Lower lobe of right lung (tissue), 2 donors: ENCODE measurements around the gene DGKB. TPM values are rescaled to one million over a fixed set of nuclear protein-coding genes. Genes with fewer than 3 reads are reported as not detected.

ENCODE experiments used
- ATAC-seq, 2 donors: fragments of 200-7000 bp; cut with Tn5 transposase; one replicate each; pipeline ENCODE4 v1.9.1; 2020 to 2022; ENCODE audit warnings: mild to moderate bottlenecking in 2 of 2, moderate library complexity in 2 of 2
- DNase-seq: peaks from one replicate; pipeline ENCODE4 v3.0.0-alpha.2; 2020
- H3K27ac ChIP-seq: fragments of 200-600 bp; one replicate; pipeline ENCODE4 v1.8.0; 2022
- H3K27me3 ChIP-seq: fragments of 200-600 bp; one replicate; pipeline ENCODE4 v1.8.0; 2022; ENCODE audit warnings: low read depth
- H3K36me3 ChIP-seq: fragments of 200-600 bp; one replicate; pipeline ENCODE4 v1.8.0; 2022; ENCODE audit warnings: mild to moderate bottlenecking
- H3K4me1 ChIP-seq: fragments of 200-600 bp; one replicate; pipeline ENCODE4 v1.8.0; 2022
- H3K4me3 ChIP-seq: fragments of 200-600 bp; one replicate; pipeline ENCODE4 v1.8.0; 2022; ENCODE audit warnings: mild to moderate bottlenecking
- H3K9me3 ChIP-seq: fragments of 200-600 bp; one replicate; pipeline ENCODE4 v1.8.0; 2022
- CTCF ChIP-seq: fragments of 200-600 bp; IDR thresholded peaks from one replicate; pipeline ENCODE4 v1.8.0; 2022; ENCODE audit warnings: antibody characterized with exemption, mild to moderate bottlenecking
- intact Hi-C: fragments of 100-400 bp; cut with DNase I; formaldehyde crosslinking; loops from one replicate; pipeline ENCODE4 v1.11.0; 2022
- total RNA-seq: library from RNA; stranded (reverse); fragmentation: NEBNext Ultra II Directional; extraction: Animal tissue kit (Norgen Biotek cat#: 25700); gene quantifications from one replicate; pipeline ENCODE4 v1.2.1, GENCODE V29; 2021
- donor health status: DM: no; HTN: yes; CAD: no; lungs with severe emphysema.

Gene DGKB
- total RNA-seq, 1 donor from 2014 or later: 0.09 TPM

- H3K36me3 ChIP-seq: no peaks in the 10 kb centered on the region
- no peaks in the 10 kb centered on the region for H3K27me3 ChIP-seq
- no peak overlapping the region for H3K4me3 ChIP-seq
- no peak overlapping the region for H3K27ac ChIP-seq
- H3K4me1 ChIP-seq: no peaks in the 10 kb centered on the region
- TF ChIP-seq CTCF: no peak
- no peaks in the 10 kb centered on the region for H3K9me3 ChIP-seq
- no peak for DNase-seq
- ATAC-seq: no peak
- intact Hi-C loops: no loop called here
Measured at GRCh38 chr7:14888962-14889361, 13.6 kb downstream of the DGKB start.

GRCh38 chr7:14886533-14886932 lies 16.0 kb downstream of the DGKB start:
- no peak for TF ChIP-seq CTCF
- H3K9me3 ChIP-seq: no peaks in the 10 kb centered on the region
- ATAC-seq (no peak), DNase-seq (no peak)
- H3K27ac ChIP-seq: no peak overlapping the region
- intact Hi-C loops: no loop called here
- H3K4me3 ChIP-seq: no peak overlapping the region
- H3K36me3 ChIP-seq: no peaks in the 10 kb centered on the region
- no peaks in the 10 kb centered on the region for H3K27me3 ChIP-seq
- H3K4me1 ChIP-seq: no peaks in the 10 kb centered on the region

- intact Hi-C loops: no loop called here
- Histone ChIP-seq H3K27me3 (no peaks in the 10 kb centered on the region), H3K4me3 (no peak overlapping the region), H3K9me3 (no peaks in the 10 kb centered on the region), H3K4me1 (no peaks in the 10 kb centered on the region), H3K27ac (no peak overlapping the region), H3K36me3 (no peaks in the 10 kb centered on the region)
- DNase-seq (no peak), ATAC-seq (no peak)
- no peak for TF ChIP-seq CTCF
Measured at GRCh38 chr7:14875941-14876587, 26.5 kb downstream of the DGKB start.

- H3K27me3 ChIP-seq: no peaks in the 10 kb centered on the region
- intact Hi-C loops: no loop called here
- no peaks in the 10 kb centered on the region for H3K36me3 ChIP-seq
- no peaks in the 10 kb centered on the region for H3K4me1 ChIP-seq
- no peak for DNase-seq
- no peak for ATAC-seq
- no peak overlapping the region for H3K4me3 ChIP-seq
- TF ChIP-seq CTCF: no peak
- no peaks in the 10 kb centered on the region for H3K9me3 ChIP-seq
- no peak overlapping the region for H3K27ac ChIP-seq
Measured at GRCh38 chr7:14871880-14872279, 30.7 kb downstream of the DGKB start.

- Histone ChIP-seq H3K4me3 (no peak overlapping the region), H3K4me1 (no peaks in the 10 kb centered on the region), H3K36me3 (no peaks in the 10 kb centered on the region), H3K9me3 (no peaks in the 10 kb centered on the region), H3K27me3 (no peaks in the 10 kb centered on the region), H3K27ac (no peak overlapping the region)
- TF ChIP-seq CTCF: no peak
- no peak for DNase-seq
- no peak for ATAC-seq
- intact Hi-C loops: no loop called here
Measured at GRCh38 chr7:14870394-14870793, 32.2 kb downstream of the DGKB start.
